Loucy (cell line): ENCODE results near the gene CRB2.

Experiments
- H2AFZ ChIP-seq: fragments of 200-600 bp; sonication (generic); 2 replicates; pipeline ENCODE4 v1.6.0; 2016; ENCODE audit warnings: antibody characterized with exemption, mild to moderate bottlenecking, low read length, moderate library complexity
- H3F3A ChIP-seq: fragments of 200-600 bp; 2 replicates; pipeline ENCODE4 v1.6.0; 2016; ENCODE audit warnings: antibody characterized with exemption, low read depth, mild to moderate bottlenecking
- H3K27me3 ChIP-seq: fragments of 200-600 bp; sonication (generic); 2 replicates; pipeline ENCODE4 v1.6.1; 2014; ENCODE audit warnings: low read length, mild to moderate bottlenecking; ENCODE audit not compliant: insufficient read depth, poor library complexity, severe bottlenecking
- H3K36me3 ChIP-seq: fragments of 200-600 bp; sonication (generic); 2 replicates; pipeline ENCODE4 v1.6.1; 2016; ENCODE audit warnings: low read length; ENCODE audit not compliant: insufficient read depth
- H3K4me1 ChIP-seq: fragments of 200-600 bp; sonication (generic); 2 replicates; pipeline ENCODE4 v1.5.1; 2014; ENCODE audit warnings: low read length, mild to moderate bottlenecking; ENCODE audit not compliant: insufficient read depth, poor library complexity, severe bottlenecking
- H3K4me2 ChIP-seq: fragments of 200-600 bp; sonication (generic); 2 replicates; pipeline ENCODE4 v1.6.0; 2014; ENCODE audit warnings: antibody characterized with exemption, low read length, low read depth, mild to moderate bottlenecking; ENCODE audit not compliant: poor library complexity, severe bottlenecking
- H3K4me3 ChIP-seq: fragments of 200-600 bp; sonication (generic); 2 replicates; pipeline ENCODE4 v1.5.1; 2014; ENCODE audit warnings: low read length, mild to moderate bottlenecking, mixed read lengths; ENCODE audit not compliant: poor library complexity, severe bottlenecking
- H3K79me2 ChIP-seq: fragments of 200-600 bp; sonication (generic); 2 replicates; pipeline ENCODE4 v1.6.1; 2014; ENCODE audit warnings: low read length; ENCODE audit not compliant: insufficient read depth
- H3K9ac ChIP-seq: fragments of 200-600 bp; sonication (generic); 2 replicates; pipeline ENCODE4 v1.6.0; 2014; ENCODE audit warnings: mild to moderate bottlenecking, low read depth, low read length, moderate library complexity; ENCODE audit not compliant: poor library complexity, severe bottlenecking
- H3K9me2 ChIP-seq: fragments of 200-600 bp; sonication (generic); replicated peaks from 2 replicates; pipeline ENCODE4 v1.6.1; 2016; ENCODE audit warnings: low read depth, low read length, mixed read lengths
- H3K9me3 ChIP-seq: fragments of 200-600 bp; sonication (generic); 2 replicates; pipeline ENCODE4 v1.6.1; 2014; ENCODE audit warnings: mild to moderate bottlenecking, antibody characterized with exemption, low read length, low read depth; ENCODE audit not compliant: insufficient read depth
- H4K20me1 ChIP-seq: fragments of 200-600 bp; sonication (generic); 2 replicates; pipeline ENCODE4 v1.6.0; 2014; ENCODE audit warnings: antibody characterized with exemption, low read length, mild to moderate bottlenecking; ENCODE audit not compliant: insufficient read depth, poor library complexity, severe bottlenecking
- CTCF ChIP-seq: fragments of 200-600 bp; sonication (generic); conservative IDR thresholded peaks from 2 replicates; pipeline ENCODE4 v1.5.1; 2014; ENCODE audit warnings: mild to moderate bottlenecking, antibody characterized with exemption, low read length
- EZH2phosphoT487 ChIP-seq: fragments of 200-600 bp; IDR thresholded peaks from 2 replicates; pipeline ENCODE4 v1.6.1; 2018; ENCODE audit warnings: antibody characterized with exemption, mild to moderate bottlenecking, moderate library complexity, borderline replicate concordance

The CRB2 gene

GRCh38 chr9:123365287-123365880 is 9.4 kb downstream of the CRB2 start:
- Histone ChIP-seq H3K27me3 (no peaks in the 10 kb centered on the region), H4K20me1 (no peaks in the 10 kb centered on the region), H3K9me3 (no peaks in the 10 kb centered on the region), H3K79me2 (no peaks in the 10 kb centered on the region), H3K9ac (no peak overlapping the region), H3K4me1 (peaks cover 13% of the 10 kb centered on the region), H3K4me2 (no peak overlapping the region), H3F3A (no peaks in the 10 kb centered on the region), H2AFZ (no peak overlapping the region), H3K36me3 (no peaks in the 10 kb centered on the region), H3K4me3 (no peak overlapping the region), H3K9me2 (no peaks in the 10 kb centered on the region)
- TF ChIP-seq CTCF, result peak; percentile 53
- no peak for TF ChIP-seq EZH2phosphoT487

- no peak overlapping the region for H3K4me3 ChIP-seq
- H3K9me2 ChIP-seq, result no peaks in the 10 kb centered on the region
- peaks cover 7% of the 10 kb centered on the region for H3K4me1 ChIP-seq
- H3K9me3 ChIP-seq, result no peaks in the 10 kb centered on the region
- H4K20me1 ChIP-seq, result no peaks in the 10 kb centered on the region
- no peak overlapping the region for H3K9ac ChIP-seq
- no peaks in the 10 kb centered on the region for H3K27me3 ChIP-seq
- H2AFZ ChIP-seq, result no peak overlapping the region
- H3F3A ChIP-seq, result no peaks in the 10 kb centered on the region
- no peaks in the 10 kb centered on the region for H3K36me3 ChIP-seq
- H3K79me2 ChIP-seq, result no peaks in the 10 kb centered on the region
- H3K4me2 ChIP-seq, result no peak overlapping the region
- no peak for TF ChIP-seq EZH2phosphoT487
- TF ChIP-seq CTCF, result no peak
Measured at GRCh38 chr9:123365881-123366528, 10.0 kb downstream of the CRB2 start.

- H3F3A ChIP-seq, result no peaks in the 10 kb centered on the region
- no peaks in the 10 kb centered on the region for H3K27me3 ChIP-seq
- no peak overlapping the region for H3K4me3 ChIP-seq
- no peaks in the 10 kb centered on the region for H3K9me2 ChIP-seq
- no peak overlapping the region for H3K9ac ChIP-seq
- no peaks in the 10 kb centered on the region for H4K20me1 ChIP-seq
- no peaks in the 10 kb centered on the region for H3K4me1 ChIP-seq
- H3K36me3 ChIP-seq, result no peaks in the 10 kb centered on the region
- no peak for TF ChIP-seq CTCF
- no peak for TF ChIP-seq EZH2phosphoT487
- no peaks in the 10 kb centered on the region for H3K79me2 ChIP-seq
- H3K9me3 ChIP-seq, result no peaks in the 10 kb centered on the region
- H2AFZ ChIP-seq, result no peak overlapping the region
- H3K4me2 ChIP-seq, result no peak overlapping the region
Measured at GRCh38 chr9:123368023-123368422, 12.0 kb downstream of the CRB2 start.
